ENCODE results near the gene ACAN. TPM values are rescaled to one million over a fixed set of nuclear protein-coding genes. Genes with fewer than 3 reads are reported as not detected.

The ACAN gene
- total and polyA plus RNA-seq, 10 of the 15 experiments (the other 5 are each of a cell fraction or from before 2014, with no cell fraction given), result not detected

DNA sequence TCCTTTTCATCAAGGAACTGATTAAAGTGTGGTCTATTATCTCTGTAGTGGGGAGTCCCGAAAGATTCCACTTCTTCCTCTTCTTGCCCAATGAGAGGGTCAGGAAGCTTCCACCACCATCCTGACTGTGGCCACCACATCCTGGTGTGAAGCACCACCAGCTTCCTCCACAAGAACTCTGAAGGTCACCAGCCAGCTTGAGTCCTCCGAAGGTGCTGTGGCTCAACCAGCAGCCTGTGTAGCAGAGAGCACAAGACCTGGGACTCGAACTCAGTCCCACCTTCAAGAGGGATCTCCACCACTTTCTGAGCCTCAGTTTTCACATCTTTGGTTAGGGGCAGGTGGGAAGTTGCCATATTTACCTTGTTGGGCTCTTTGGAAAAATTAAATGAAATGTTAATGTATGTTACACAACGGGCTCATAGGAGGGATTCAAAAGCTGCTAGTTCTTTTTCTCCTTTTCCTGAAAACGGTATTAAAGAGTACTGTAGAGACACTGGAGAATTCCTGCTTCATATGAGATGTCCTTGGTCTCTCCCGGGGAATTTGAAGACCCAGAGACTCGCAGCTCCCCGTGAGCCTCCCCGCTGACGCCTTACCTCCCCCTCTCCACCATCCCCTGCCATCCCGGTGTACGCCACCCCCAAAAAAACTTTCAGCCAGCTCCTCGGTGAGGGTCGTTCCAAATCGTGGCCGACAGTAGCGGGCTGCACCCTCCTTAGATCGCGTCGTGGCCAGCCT lies 816 bp upstream of the ACAN start:
- in situ Hi-C loops (cut with MboI) (no loop called here), intact Hi-C loops (cut with micrococcal nuclease; ENCODE audit: unreplicated experiment) (no loop called here)
- H2AFZ ChIP-seq (ENCODE audit: control insufficient read depth, low read depth, low read length), result no peak overlapping the region
- POLR2A ChIA-PET, result no interaction called here
- peaks cover 2 to 13% of the 10 kb centered on the region in 2 experiments; a peak in 3 of 4 replicates for H3K27me3 ChIP-seq (replicated peaks in 1 of 2; ENCODE audit: control insufficient read depth in 2 of 2, insufficient read depth in 2 of 2, low read length in 1 of 2)
- no peaks in the 10 kb centered on the region for H3K36me3 ChIP-seq (ENCODE audit: control insufficient read depth in 2 of 2, insufficient read depth in 2 of 2, low read length in 1 of 2)
- TF ChIP-seq, protein P1, sequence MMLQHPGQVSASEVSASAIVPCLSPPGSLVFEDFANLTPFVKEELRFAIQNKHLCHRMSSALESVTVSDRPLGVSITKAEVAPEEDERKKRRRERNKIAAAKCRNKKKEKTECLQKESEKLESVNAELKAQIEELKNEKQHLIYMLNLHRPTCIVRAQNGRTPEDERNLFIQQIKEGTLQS (IDR thresholded peaks at IDR 0.05; ENCODE audit: borderline replicate concordance, extremely low read depth, low read depth, low read length), result no peak
- no peak for TF ChIP-seq PAX5 (IDR thresholded peaks at IDR 0.05; ENCODE audit: borderline replicate concordance, low read depth, low read length)
- no peak for TF ChIP-seq MEF2A (IDR thresholded peaks at IDR 0.05; ENCODE audit: insufficient read depth, low read depth, low read length)
- no peak for TF ChIP-seq GABPA (IDR thresholded peaks at IDR 0.05; ENCODE audit: low read depth)
- TF ChIP-seq IKZF2 (IDR thresholded peaks at IDR 0.05), result no peak
- TF ChIP-seq STAT3 (IDR thresholded peaks at IDR 0.05; ENCODE audit: low read depth, low read length), result no peak
- TF ChIP-seq, protein P2, sequence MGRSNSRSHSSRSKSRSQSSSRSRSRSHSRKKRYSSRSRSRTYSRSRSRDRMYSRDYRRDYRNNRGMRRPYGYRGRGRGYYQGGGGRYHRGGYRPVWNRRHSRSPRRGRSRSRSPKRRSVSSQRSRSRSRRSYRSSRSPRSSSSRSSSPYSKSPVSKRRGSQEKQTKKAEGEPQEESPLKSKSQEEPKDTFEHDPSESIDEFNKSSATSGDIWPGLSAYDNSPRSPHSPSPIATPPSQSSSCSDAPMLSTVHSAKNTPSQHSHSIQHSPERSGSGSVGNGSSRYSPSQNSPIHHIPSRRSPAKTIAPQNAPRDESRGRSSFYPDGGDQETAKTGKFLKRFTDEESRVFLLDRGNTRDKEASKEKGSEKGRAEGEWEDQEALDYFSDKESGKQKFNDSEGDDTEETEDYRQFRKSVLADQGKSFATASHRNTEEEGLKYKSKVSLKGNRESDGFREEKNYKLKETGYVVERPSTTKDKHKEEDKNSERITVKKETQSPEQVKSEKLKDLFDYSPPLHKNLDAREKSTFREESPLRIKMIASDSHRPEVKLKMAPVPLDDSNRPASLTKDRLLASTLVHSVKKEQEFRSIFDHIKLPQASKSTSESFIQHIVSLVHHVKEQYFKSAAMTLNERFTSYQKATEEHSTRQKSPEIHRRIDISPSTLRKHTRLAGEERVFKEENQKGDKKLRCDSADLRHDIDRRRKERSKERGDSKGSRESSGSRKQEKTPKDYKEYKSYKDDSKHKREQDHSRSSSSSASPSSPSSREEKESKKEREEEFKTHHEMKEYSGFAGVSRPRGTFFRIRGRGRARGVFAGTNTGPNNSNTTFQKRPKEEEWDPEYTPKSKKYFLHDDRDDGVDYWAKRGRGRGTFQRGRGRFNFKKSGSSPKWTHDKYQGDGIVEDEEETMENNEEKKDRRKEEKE (IDR thresholded peaks at IDR 0.05), result no peak
- H3K4me1 ChIP-seq (ENCODE audit: control insufficient read depth, insufficient read depth, low read length), result no peaks in the 10 kb centered on the region
- RAD21 ChIA-PET (ENCODE audit: unreplicated experiment), result no interaction called here
- H3K9ac ChIP-seq (ENCODE audit: control insufficient read depth, insufficient read depth, low read length), result no peak overlapping the region
- BruUV-seq (replicated peaks), result no TSS peak
- no peak for FAIRE-seq
- H3K79me2 ChIP-seq (ENCODE audit: control insufficient read depth, insufficient read depth, low read length), result no peaks in the 10 kb centered on the region
- CTCF ChIA-PET, result interaction anchor here (0.6 kb wide), 1 partner anchor 93 kb away, joined by 3 read pairs; the partner anchor contains the start of gene HAPLN3
- no peaks in the 10 kb centered on the region for H3K9me3 ChIP-seq (replicated peaks; ENCODE audit: control insufficient read depth, insufficient read depth, low read length)
- DNase-seq (ENCODE audit: low read depth, low spot score), result no peak
- WGBS (ENCODE audit: insufficient coverage, insufficient replicate concordance, low lambda C conversion rate, missing lambda C conversion rate), result 6% methylated on average over 20 of the region's 20 CpGs
- H3K4me3 ChIP-seq, result no peak overlapping the region
- no peak for ATAC-seq
- H4K20me1 ChIP-seq (ENCODE audit: control insufficient read depth, insufficient read depth), result no peaks in the 10 kb centered on the region
- no peak overlapping the region for H3K27ac ChIP-seq (ENCODE audit: control insufficient read depth, insufficient read depth)
- no peak overlapping the region for H3K4me2 ChIP-seq (ENCODE audit: control insufficient read depth, insufficient read depth)
- SMC1A ChIA-PET (ENCODE audit: uncharacterized antibody, unreplicated experiment), result no interaction called here

Data from GM12878 (cell line).